SK-N-SH treated with all-trans-retinoic acid at 6 μM for 48 hours (cell line): Measurements from ENCODE around the gene ZFP62.

ENCODE experiments used
- ATAC-seq: fragments of 200-7000 bp; cut with Tn5 transposase; 3 replicates; pipeline ENCODE4 v1.9.1; 2020; ENCODE audit warnings: mild to moderate bottlenecking, moderate library complexity
- ARNTL ChIP-seq: fragments of 450-650 bp; formaldehyde crosslinking; IDR thresholded peaks from 2 replicates; pipeline ENCODE4 v1.5.0; 2020; ENCODE audit warnings: low read depth, mild to moderate bottlenecking, moderate library complexity, borderline replicate concordance
- BACH2 ChIP-seq: fragments of 250-450 bp; sonication (Bioruptor Pico); IDR thresholded peaks from 2 replicates; pipeline ENCODE4 v1.9.0; 2021; ENCODE audit warnings: mild to moderate bottlenecking, borderline replicate concordance
- CREB5 ChIP-seq: fragments of 250-450 bp; sonication (Bioruptor Pico); IDR thresholded peaks from 2 replicates; pipeline ENCODE4 v1.5.1; 2020; ENCODE audit warnings: low read depth, mild to moderate bottlenecking, moderate library complexity
- CSDC2 ChIP-seq: fragments of 250-450 bp; sonication (Bioruptor Pico); IDR thresholded peaks from 2 replicates; pipeline ENCODE4 v1.5.0; 2020; ENCODE audit warnings: mild to moderate bottlenecking, moderate library complexity
- ESRRG ChIP-seq: fragments of 250-450 bp; sonication (Bioruptor Pico); IDR thresholded peaks from 2 replicates; pipeline ENCODE4 v1.6.1; 2021; ENCODE audit warnings: mild to moderate bottlenecking
- GLIS3 ChIP-seq: fragments of 250-450 bp; sonication (Bioruptor Pico); IDR thresholded peaks from 2 replicates; pipeline ENCODE4 v1.5.0; 2020; ENCODE audit warnings: mild to moderate bottlenecking, moderate library complexity
- ISL1 ChIP-seq: fragments of 250-450 bp; sonication (Bioruptor Pico); IDR thresholded peaks from 2 replicates; pipeline ENCODE4 v2.1.2; 2022; ENCODE audit warnings: mild to moderate bottlenecking, moderate library complexity
- OSR1 ChIP-seq: fragments of 250-450 bp; sonication (Bioruptor Pico); IDR thresholded peaks from 2 replicates; pipeline ENCODE4 v1.8.0; 2022; ENCODE audit warnings: moderate library complexity, mild to moderate bottlenecking, inconsistent platforms
- PATZ1 ChIP-seq: fragments of 250-450 bp; sonication (Bioruptor Pico); IDR thresholded peaks from 2 replicates; pipeline ENCODE4 v1.8.0; 2020; ENCODE audit warnings: mild to moderate bottlenecking, moderate library complexity, borderline replicate concordance
- POU6F1 ChIP-seq: fragments of 250-450 bp; sonication (Bioruptor Pico); IDR thresholded peaks from 2 replicates; pipeline ENCODE4 v1.8.0; 2021; ENCODE audit warnings: low read depth, mild to moderate bottlenecking, moderate library complexity, borderline replicate concordance
- PPARA ChIP-seq: fragments of 250-450 bp; sonication (Bioruptor Pico); IDR thresholded peaks from 2 replicates; pipeline ENCODE4 v1.5.0; 2020; ENCODE audit warnings: mild to moderate bottlenecking, borderline replicate concordance
- RARB ChIP-seq: fragments of 250-450 bp; sonication (Bioruptor Pico); IDR thresholded peaks from 2 replicates; pipeline ENCODE4 v1.8.0; 2021; ENCODE audit warnings: mild to moderate bottlenecking, moderate library complexity
- SNAI2 ChIP-seq: fragments of 250-450 bp; sonication (Bioruptor Pico); IDR thresholded peaks from 2 replicates; pipeline ENCODE4 v1.5.0; 2020; ENCODE audit warnings: mild to moderate bottlenecking, moderate library complexity
- TCF4 ChIP-seq: fragments of 250-450 bp; sonication (Bioruptor Pico); IDR thresholded peaks from 2 replicates; pipeline ENCODE4 v1.8.0; 2021; ENCODE audit warnings: mild to moderate bottlenecking, moderate library complexity, borderline replicate concordance
- TSHZ2 ChIP-seq: fragments of 250-450 bp; sonication (Bioruptor Pico); IDR thresholded peaks from 2 replicates; pipeline ENCODE4 v1.5.0; 2020; ENCODE audit warnings: mild to moderate bottlenecking, moderate library complexity
- ZC3H10 ChIP-seq: fragments of 250-450 bp; sonication (Bioruptor Pico); IDR thresholded peaks from 2 replicates; pipeline ENCODE4 v1.5.1; 2021; ENCODE audit warnings: mild to moderate bottlenecking, moderate library complexity
- ZFP3 ChIP-seq: fragments of 250-450 bp; sonication (Bioruptor Pico); IDR thresholded peaks from 2 replicates; pipeline ENCODE4 v1.5.0; 2020; ENCODE audit warnings: mild to moderate bottlenecking, moderate library complexity
- ZFP30 ChIP-seq: fragments of 450-650 bp; formaldehyde crosslinking; IDR thresholded peaks from 2 replicates; pipeline ENCODE4 v1.5.0; 2022; ENCODE audit warnings: mild to moderate bottlenecking, moderate library complexity
- ZNF565 ChIP-seq: fragments of 450-650 bp; formaldehyde crosslinking; conservative IDR thresholded peaks from 2 replicates; pipeline ENCODE4 v1.5.0; 2020; ENCODE audit warnings: low read depth, mild to moderate bottlenecking, moderate library complexity
- ZNF70 ChIP-seq: fragments of 450-650 bp; formaldehyde crosslinking; IDR thresholded peaks from 2 replicates; pipeline ENCODE4 v1.5.0; 2020; ENCODE audit warnings: mild to moderate bottlenecking, moderate library complexity
- ZNF8 ChIP-seq: fragments of 450-650 bp; formaldehyde crosslinking; IDR thresholded peaks from 2 replicates; pipeline ENCODE4 v1.5.0; 2020; ENCODE audit warnings: mild to moderate bottlenecking, moderate library complexity
- TF ChIP-seq, protein P1 (sequence below): fragments of 250-450 bp; sonication (Bioruptor Pico); IDR thresholded peaks from 2 replicates; pipeline ENCODE4 v1.5.1; 2021; ENCODE audit warnings: mild to moderate bottlenecking, moderate library complexity

Gene ZFP62

DNA sequence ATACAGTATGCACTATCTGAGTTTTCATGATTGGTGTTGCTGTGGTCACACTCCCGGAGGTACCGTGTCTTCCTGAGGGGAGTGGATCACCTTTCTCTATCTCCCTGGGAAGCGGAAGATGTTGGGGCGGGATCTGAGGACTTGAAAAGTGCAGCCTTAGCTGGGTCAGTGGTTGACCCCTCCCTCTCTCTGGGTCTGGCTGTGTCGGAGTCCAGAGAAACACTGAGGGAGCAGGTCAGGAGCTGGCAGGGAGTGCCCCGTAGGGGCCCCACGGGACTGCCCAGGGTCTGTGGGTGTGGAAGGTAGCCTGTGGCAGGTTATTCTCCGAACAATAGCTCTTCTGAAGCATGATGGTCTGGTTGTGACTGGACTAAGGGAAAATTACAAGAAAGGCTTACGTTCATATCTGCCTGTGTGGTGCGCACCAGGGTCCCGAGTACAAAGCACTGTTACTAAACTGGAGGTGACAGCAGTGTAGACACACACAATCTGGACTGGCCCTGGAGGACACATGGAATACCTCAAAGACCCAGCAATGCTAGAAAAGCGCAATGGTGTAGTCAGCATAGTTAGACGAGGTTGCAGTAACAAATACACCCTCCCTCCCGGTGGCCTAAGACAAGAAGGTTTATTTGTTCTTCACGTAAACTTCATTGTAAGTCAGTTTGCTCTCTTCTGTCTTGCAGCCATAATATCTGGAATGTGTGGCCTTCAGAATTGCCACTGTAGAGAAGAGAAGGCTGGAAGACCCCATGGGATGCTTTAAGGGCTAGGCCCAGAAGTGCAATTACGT lies 9.4 kb upstream of the ZFP62 start:
- ATAC-seq = no peak
- no peak for TF ChIP-seq SNAI2 (CRISPR knock-in tag)
- TF ChIP-seq RARB = no peak
- TF ChIP-seq ZFP30 (CRISPR knock-in tag) = no peak
- no peak for TF ChIP-seq ZFP3
- TF ChIP-seq ISL1 (CRISPR knock-in tag) = no peak
- TF ChIP-seq PPARA = no peak
- no peak for TF ChIP-seq BACH2 (CRISPR knock-in tag)
- TF ChIP-seq ESRRG (CRISPR knock-in tag) = no peak
- TF ChIP-seq TSHZ2 (CRISPR knock-in tag) = no peak
- no peak for TF ChIP-seq GLIS3
- TF ChIP-seq CSDC2 (CRISPR knock-in tag) = no peak
- TF ChIP-seq, protein P1, sequence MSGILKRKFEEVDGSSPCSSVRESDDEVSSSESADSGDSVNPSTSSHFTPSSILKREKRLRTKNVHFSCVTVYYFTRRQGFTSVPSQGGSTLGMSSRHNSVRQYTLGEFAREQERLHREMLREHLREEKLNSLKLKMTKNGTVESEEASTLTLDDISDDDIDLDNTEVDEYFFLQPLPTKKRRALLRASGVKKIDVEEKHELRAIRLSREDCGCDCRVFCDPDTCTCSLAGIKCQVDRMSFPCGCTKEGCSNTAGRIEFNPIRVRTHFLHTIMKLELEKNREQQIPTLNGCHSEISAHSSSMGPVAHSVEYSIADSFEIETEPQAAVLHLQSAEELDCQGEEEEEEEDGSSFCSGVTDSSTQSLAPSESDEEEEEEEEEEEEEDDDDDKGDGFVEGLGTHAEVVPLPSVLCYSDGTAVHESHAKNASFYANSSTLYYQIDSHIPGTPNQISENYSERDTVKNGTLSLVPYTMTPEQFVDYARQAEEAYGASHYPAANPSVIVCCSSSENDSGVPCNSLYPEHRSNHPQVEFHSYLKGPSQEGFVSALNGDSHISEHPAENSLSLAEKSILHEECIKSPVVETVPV (CRISPR knock-in tag) = no peak
- TF ChIP-seq ZC3H10 = no peak
- TF ChIP-seq OSR1 (CRISPR knock-in tag) = no peak
- TF ChIP-seq, all 23 proteins: peak for 0

DNA sequence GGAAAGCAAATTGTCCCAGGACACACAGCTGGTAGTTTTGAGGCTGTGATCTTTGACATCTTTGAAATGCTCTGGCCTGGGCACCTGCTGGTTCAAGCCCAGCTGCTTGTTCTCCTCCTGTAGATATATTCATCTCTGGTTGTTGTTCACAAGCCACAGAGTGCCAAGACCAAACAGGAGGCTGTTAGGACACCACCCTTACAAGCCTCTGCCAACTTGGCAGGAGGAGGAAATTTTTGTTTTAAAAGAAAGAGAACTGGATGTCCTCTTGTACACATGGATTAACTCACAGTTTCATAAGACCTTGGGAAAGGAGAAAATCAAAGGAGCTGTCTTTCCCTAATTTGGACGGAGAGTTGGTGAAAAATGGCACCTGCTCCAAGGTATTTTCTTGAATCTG lies 8.5 kb upstream of the ZFP62 start:
- no peak for ATAC-seq
- TF ChIP-seq ZC3H10 = no peak

GRCh38 chr5:180868960-180869359 lies 7.9 kb upstream of the ZFP62 start:
- TF ChIP-seq TCF4 (CRISPR knock-in tag) = no peak
- no peak for TF ChIP-seq POU6F1
- no peak for TF ChIP-seq TSHZ2 (CRISPR knock-in tag)
- TF ChIP-seq ZNF8 (CRISPR knock-in tag) = no peak
- no peak for TF ChIP-seq CSDC2 (CRISPR knock-in tag)
- no peak for TF ChIP-seq PPARA
- no peak for TF ChIP-seq ZNF70
- no peak for TF ChIP-seq BACH2 (CRISPR knock-in tag)
- no peak for TF ChIP-seq ZFP30 (CRISPR knock-in tag)
- TF ChIP-seq ZFP3 = no peak
- TF ChIP-seq ARNTL = no peak
- TF ChIP-seq OSR1 (CRISPR knock-in tag) = no peak
- TF ChIP-seq ZC3H10 = no peak
- TF ChIP-seq CREB5 = no peak
- TF ChIP-seq, protein P1 (CRISPR knock-in tag) = no peak
- no peak for TF ChIP-seq ESRRG (CRISPR knock-in tag)
- TF ChIP-seq PATZ1 (CRISPR knock-in tag) = no peak
- no peak for TF ChIP-seq RARB
- TF ChIP-seq GLIS3 = no peak
- TF ChIP-seq ZNF565 (CRISPR knock-in tag) = no peak
- ATAC-seq = peak; percentile 98
